Jurkat, Clone E6-1 (cell line): ENCODE results near the gene CYBA.

Experiments
- DNase-seq: peaks from one replicate; pipeline ENCODE4 v3.0.0-alpha.2; 2011; ENCODE audit warnings: low read depth, low spot score
- H3K4me3 ChIP-seq: 2 replicates; pipeline ENCODE4 v1.5.1; 2011; ENCODE audit warnings: mild to moderate bottlenecking, low read length, control low read depth, moderate library complexity

The CYBA gene

GRCh38 chr16:88601313-88602036, 49.4 kb downstream of the CYBA start:
- H3K4me3 ChIP-seq = no peak overlapping the region
- no peak for DNase-seq

GRCh38 chr16:88600539-88600896, 50.3 kb downstream of the CYBA start:
- no peak overlapping the region for H3K4me3 ChIP-seq
- DNase-seq = no peak

- DNase-seq = peak; percentile 87
- no peak overlapping the region for H3K4me3 ChIP-seq
Observed at GRCh38 chr16:88599825-88600538, 50.9 kb downstream of the CYBA start.

GRCh38 chr16:88599092-88599733, 51.6 kb downstream of the CYBA start:
- no peak for DNase-seq

GRCh38 chr16:88597856-88598491, 52.9 kb downstream of the CYBA start:
- H3K4me3 ChIP-seq = no peak overlapping the region
- peak; percentile 44 for DNase-seq

More at GRCh38 chr16:88599092-88599733, 51.6 kb downstream of the CYBA start:
- no peak overlapping the region for H3K4me3 ChIP-seq

GRCh38 chr16:88596483-88596882, 54.4 kb downstream of the CYBA start:
- no peak for DNase-seq
- no peak overlapping the region for H3K4me3 ChIP-seq

GRCh38 chr16:88595921-88596320, 54.9 kb downstream of the CYBA start:
- no peak for DNase-seq
- no peak overlapping the region for H3K4me3 ChIP-seq

- no peak for DNase-seq
- H3K4me3 ChIP-seq = no peak overlapping the region
Observed at GRCh38 chr16:88595101-88595500, 55.8 kb downstream of the CYBA start.

GRCh38 chr16:88593910-88594309, 56.9 kb downstream of the CYBA start:
- H3K4me3 ChIP-seq = no peak overlapping the region

GRCh38 chr16:88593489-88593888, 57.4 kb downstream of the CYBA start:
- no peak overlapping the region for H3K4me3 ChIP-seq
- DNase-seq = no peak

More at GRCh38 chr16:88593910-88594309, 56.9 kb downstream of the CYBA start:
- no peak for DNase-seq
